ENCODE results near the gene EFCAB11. TPM values are rescaled to one million over a fixed set of nuclear protein-coding genes. Genes with fewer than 3 reads are reported as not detected.

Gene EFCAB11
- total and polyA plus RNA-seq, 2 donors (not counting 3 experiments of a cell fraction or from before 2014, with no cell fraction given), result 2.8 to 6.3 TPM

- BruUV-seq (replicated peaks), result no TSS peak
Measured at GRCh38 chr14:89828471-89829165, 125.9 kb downstream of the EFCAB11 start.

More at GRCh38 chr14:89828471-89829165, 125.9 kb downstream of the EFCAB11 start:
- H3K4me1 ChIP-seq (ENCODE audit: control insufficient read depth, extremely low read depth, insufficient read depth, low read length), result no peaks in the 10 kb centered on the region
- H3K9me1 ChIP-seq (replicated peaks; ENCODE audit: control insufficient read depth, extremely low read depth, insufficient read depth, low read length), result no peaks in the 10 kb centered on the region
- no peak for DNase-seq (ENCODE audit: low read depth, low spot score)
- no peak overlapping the region for H3K27ac ChIP-seq (ENCODE audit: insufficient read depth, low read depth, low read length)
- H3K9ac ChIP-seq (replicated peaks; ENCODE audit: extremely low read depth, insufficient read depth, low read length), result no peak overlapping the region
- no peak overlapping the region for H3K4me3 ChIP-seq (replicated peaks in 1 of 3; ENCODE audit: insufficient read depth in 1 of 3, low read depth in 1 of 3, low read length in 3 of 3)
- no peaks in the 10 kb centered on the region for H3K9me3 ChIP-seq (replicated peaks; ENCODE audit: control insufficient read depth, insufficient read depth, low read length)
- H3K27me3 ChIP-seq (ENCODE audit: control insufficient read depth in 2 of 2, insufficient read depth in 2 of 2, low read length in 2 of 2), result no peaks in the 10 kb centered on the region
- POLR2A ChIA-PET, result no interaction called here
- no peaks in the 10 kb centered on the region for H3K79me2 ChIP-seq (ENCODE audit: control insufficient read depth, insufficient read depth, low read length)
- dilution Hi-C loops (cut with MboI; ENCODE audit: extremely low pct_ligation_motif_present, low sequenced_read_pairs), result no loop called here
- TF ChIP-seq POLR2AphosphoS5 (IDR thresholded peaks at IDR 0.05; ENCODE audit: insufficient read depth, low read depth, low read length) (no peak), FOS (IDR thresholded peaks at IDR 0.05; ENCODE audit: borderline replicate concordance, insufficient read depth, low read length) (no peak), JUN (IDR thresholded peaks at IDR 0.05; ENCODE audit: borderline replicate concordance, insufficient read depth, insufficient read length, low read depth) (no peak), POLR2A (IDR thresholded peaks at IDR 0.05; ENCODE audit: low read depth, low read length) (no peak), GATA2 (IDR thresholded peaks at IDR 0.05; ENCODE audit: insufficient read depth, insufficient read length, low read depth, low read length) (no peak), MYC (IDR thresholded peaks at IDR 0.05; ENCODE audit: low read depth, low read length) (no peak), MAX (IDR thresholded peaks at IDR 0.05; ENCODE audit: insufficient read depth, insufficient read length) (no peak), EZH2 (IDR thresholded peaks at IDR 0.05; ENCODE audit: borderline replicate concordance, low read depth, low read length, severe bottlenecking) (no peak), CTCF (IDR thresholded peaks at IDR 0.05; ENCODE audit: extremely low read depth in 1 of 2, insufficient read depth in 1 of 2, low read depth in 1 of 2, low read length in 2 of 2) (no peak)
- CTCF ChIA-PET, result interaction anchor here (0.9 kb wide), 1 partner anchor 20 kb away, joined by 3 read pairs; no protein-coding TSS in a partner anchor
- intact Hi-C loops (cut with micrococcal nuclease), result no loop called here
- FAIRE-seq, result peak; percentile 26
- no peak overlapping the region for H3K4me2 ChIP-seq (ENCODE audit: insufficient read depth, low read length)
- H4K20me1 ChIP-seq (replicated peaks; ENCODE audit: control insufficient read depth, extremely low read depth, insufficient read depth, low read length), result no peaks in the 10 kb centered on the region
- no peak overlapping the region for H2AFZ ChIP-seq (ENCODE audit: low read depth, low read length)
- H3K36me3 ChIP-seq (ENCODE audit: control insufficient read depth in 2 of 2, extremely low read depth in 1 of 2, insufficient read depth in 2 of 2, low read length in 2 of 2), result no peaks in the 10 kb centered on the region

Measured in endothelial cell of umbilical vein (primary cell).